Natural killer cell treated with Interleukin-12 subunit alpha and Interleukin-12 subunit beta and Interleukin-15 and Interleukin-18, amount 100 ng/mL, for 72 hours (primary cell): ENCODE measurements around the gene CYP19A1. TPM values are rescaled to one million over a fixed set of nuclear protein-coding genes. Genes with fewer than 3 reads are reported as not detected.

Experiments
- ATAC-seq, 2 donors: fragments of 150-1000 bp; cut with Tn5 transposase in 1 of 2; sonication (Bioruptor Pico), chemical (Tn5 transposase) in 1 of 2; 2 replicates each; pipeline ENCODE4 v1.10.0; 2021
- DNase-seq: peaks from one replicate; pipeline ENCODE4 v3.0.0; 2022; ENCODE audit warnings: low spot score
- H3K27ac Mint-ChIP-seq, 2 donors: 1 replicate in 1 of 2; 2 replicates in 1 of 2; pipeline ENCODE4 v1.8.0; 2022; ENCODE audit warnings: mixed read lengths in 2 of 2, mild to moderate bottlenecking in 1 of 2, moderate library complexity in 1 of 2
- H3K27me3 Mint-ChIP-seq, 2 donors: 1 replicate in 1 of 2; 2 replicates in 1 of 2; pipeline ENCODE4 v1.8.0; 2022; ENCODE audit warnings: mixed read lengths in 2 of 2
- H3K36me3 Mint-ChIP-seq: one replicate; pipeline ENCODE4 v1.8.0; 2022; ENCODE audit warnings: mixed read lengths
- H3K4me1 Mint-ChIP-seq, 2 donors: 1 replicate in 1 of 2; 2 replicates in 1 of 2; pipeline ENCODE4 v1.8.0; 2022; ENCODE audit warnings: low read depth in 2 of 2, mixed read lengths in 2 of 2, mild to moderate bottlenecking in 1 of 2
- H3K4me3 Mint-ChIP-seq: one replicate; pipeline ENCODE4 v1.8.0; 2022; ENCODE audit warnings: mixed read lengths
- H3K9me3 Mint-ChIP-seq: 2 replicates; pipeline ENCODE4 v1.8.0; 2022; ENCODE audit warnings: mixed read lengths
- total RNA-seq, 2 donors: library from RNA; stranded (reverse); gene quantifications; one replicate each; pipeline ENCODE4 v1.2.3, GENCODE V29; 2022

CYP19A1 gene
- total RNA-seq, 2 donors from 2014 or later: not detected

GRCh38 chr15:51369451-51369761 is 31.0 kb upstream of the CYP19A1 start:
- Mint-ChIP-seq H3K36me3 (no peaks in the 10 kb centered on the region), H3K4me3 (no peak overlapping the region), H3K9me3 (no peaks in the 10 kb centered on the region), H3K27me3 (peaks cover 6 to 7% of the 10 kb centered on the region in 2 donors), H3K27ac (no peak overlapping the region), H3K4me1 (no peaks in the 10 kb centered on the region)
- ATAC-seq (no peak), DNase-seq (no peak)

GRCh38 chr15:51368751-51369450 is 30.5 kb upstream of the CYP19A1 start:
- Mint-ChIP-seq H3K27me3 (peaks cover 6 to 7% of the 10 kb centered on the region in 2 donors), H3K36me3 (no peaks in the 10 kb centered on the region), H3K4me3 (no peak overlapping the region), H3K4me1 (no peaks in the 10 kb centered on the region), H3K9me3 (no peaks in the 10 kb centered on the region), H3K27ac (no peak overlapping the region)
- DNase-seq (no peak), ATAC-seq (no peak)

- Mint-ChIP-seq H3K27ac (no peak overlapping the region), H3K9me3 (no peaks in the 10 kb centered on the region), H3K36me3 (no peaks in the 10 kb centered on the region), H3K4me1 (no peaks in the 10 kb centered on the region), H3K27me3 (peaks cover 6 to 7% of the 10 kb centered on the region in 2 donors), H3K4me3 (no peak overlapping the region)
- no peak for ATAC-seq
- no peak for DNase-seq
These were observed 29.9 kb upstream of the CYP19A1 start for GRCh38 chr15:51368307-51368706.

- Mint-ChIP-seq H3K36me3 (no peaks in the 10 kb centered on the region), H3K4me1 (no peaks in the 10 kb centered on the region), H3K9me3 (no peaks in the 10 kb centered on the region), H3K27ac (no peak overlapping the region), H3K27me3 (peaks cover 6 to 7% of the 10 kb centered on the region in 2 donors), H3K4me3 (no peak overlapping the region)
- DNase-seq (no peak), ATAC-seq (no peak)
These were observed 29.1 kb upstream of the CYP19A1 start for GRCh38 chr15:51367322-51367976.

GRCh38 chr15:51366920-51367319 is 28.5 kb upstream of the CYP19A1 start:
- H3K36me3 Mint-ChIP-seq: no peaks in the 10 kb centered on the region
- ATAC-seq (no peak), DNase-seq (no peak)
- no peak overlapping the region for H3K4me3 Mint-ChIP-seq
- H3K9me3 Mint-ChIP-seq: no peaks in the 10 kb centered on the region
- H3K27me3 Mint-ChIP-seq: peaks cover 6 to 7% of the 10 kb centered on the region in 2 donors
- no peak overlapping the region for H3K27ac Mint-ChIP-seq
- H3K4me1 Mint-ChIP-seq: no peaks in the 10 kb centered on the region

GRCh38 chr15:51366071-51366470 is 27.7 kb upstream of the CYP19A1 start:
- Mint-ChIP-seq H3K9me3 (no peaks in the 10 kb centered on the region), H3K27me3 (peaks cover 6 to 7% of the 10 kb centered on the region in 2 donors)

GRCh38 chr15:51365417-51365816 is 27.0 kb upstream of the CYP19A1 start:
- Mint-ChIP-seq H3K4me3 (no peak overlapping the region), H3K27me3 (peaks cover 6 to 7% of the 10 kb centered on the region in 2 donors), H3K36me3 (no peaks in the 10 kb centered on the region), H3K4me1 (no peaks in the 10 kb centered on the region), H3K9me3 (no peaks in the 10 kb centered on the region), H3K27ac (no peak overlapping the region)
- ATAC-seq: no peak
- no peak for DNase-seq

More at GRCh38 chr15:51366071-51366470, 27.7 kb upstream of the CYP19A1 start:
- no peaks in the 10 kb centered on the region for H3K36me3 Mint-ChIP-seq
- H3K4me1 Mint-ChIP-seq: no peaks in the 10 kb centered on the region
- ATAC-seq (no peak), DNase-seq (no peak)
- no peak overlapping the region for H3K27ac Mint-ChIP-seq
- no peak overlapping the region for H3K4me3 Mint-ChIP-seq

GRCh38 chr15:51363383-51363782 is 25.0 kb upstream of the CYP19A1 start:
- no peaks in the 10 kb centered on the region for H3K4me1 Mint-ChIP-seq
- peaks cover 6 to 7% of the 10 kb centered on the region in 2 donors for H3K27me3 Mint-ChIP-seq
- DNase-seq (no peak), ATAC-seq (no peak)
- no peaks in the 10 kb centered on the region for H3K9me3 Mint-ChIP-seq
- no peaks in the 10 kb centered on the region for H3K36me3 Mint-ChIP-seq
- H3K4me3 Mint-ChIP-seq: no peak overlapping the region
- H3K27ac Mint-ChIP-seq: no peak overlapping the region

- Mint-ChIP-seq H3K27me3 (no peaks in the 10 kb centered on the region), H3K9me3 (no peaks in the 10 kb centered on the region), H3K4me3 (no peak overlapping the region), H3K36me3 (no peaks in the 10 kb centered on the region), H3K27ac (no peak overlapping the region), H3K4me1 (peaks cover 0 to 2% of the 10 kb centered on the region in 2 donors)
- ATAC-seq (no peak), DNase-seq (no peak)
These were observed 21.6 kb upstream of the CYP19A1 start for GRCh38 chr15:51359981-51360380.

- H3K9me3 Mint-ChIP-seq: peaks cover 4% of the 10 kb centered on the region
- DNase-seq: no peak
- peaks cover 13 to 19% of the 10 kb centered on the region in 2 donors for H3K27me3 Mint-ChIP-seq
- peaks cover 0 to 2% of the 10 kb centered on the region in 2 donors for H3K4me1 Mint-ChIP-seq
- ATAC-seq: no peak
- H3K36me3 Mint-ChIP-seq: no peaks in the 10 kb centered on the region
- H3K4me3 Mint-ChIP-seq: no peak overlapping the region
- no peak overlapping the region for H3K27ac Mint-ChIP-seq
These were observed 18.6 kb upstream of the CYP19A1 start for GRCh38 chr15:51356983-51357382.

GRCh38 chr15:51356147-51356546 is 17.8 kb upstream of the CYP19A1 start:
- no peak overlapping the region for H3K27ac Mint-ChIP-seq
- H3K36me3 Mint-ChIP-seq: no peaks in the 10 kb centered on the region
- peaks cover 19 to 23% of the 10 kb centered on the region in 2 donors for H3K27me3 Mint-ChIP-seq
- ATAC-seq (no peak), DNase-seq (no peak)
- no peak overlapping the region for H3K4me3 Mint-ChIP-seq
- peaks cover 0 to 2% of the 10 kb centered on the region in 2 donors for H3K4me1 Mint-ChIP-seq
- H3K9me3 Mint-ChIP-seq: peaks cover 4% of the 10 kb centered on the region

GRCh38 chr15:51355096-51355495 is 16.7 kb upstream of the CYP19A1 start:
- no peaks in the 10 kb centered on the region for H3K36me3 Mint-ChIP-seq
- H3K27me3 Mint-ChIP-seq: peaks cover 21 to 26% of the 10 kb centered on the region in 2 donors
- ATAC-seq (no peak), DNase-seq (no peak)
- no peak overlapping the region for H3K4me3 Mint-ChIP-seq
- no peak overlapping the region for H3K27ac Mint-ChIP-seq
- peaks cover 4% of the 10 kb centered on the region for H3K9me3 Mint-ChIP-seq
- H3K4me1 Mint-ChIP-seq: peaks cover 0 to 2% of the 10 kb centered on the region in 2 donors

- Mint-ChIP-seq H3K4me1 (peaks cover 0 to 2% of the 10 kb centered on the region in 2 donors), H3K36me3 (no peaks in the 10 kb centered on the region), H3K9me3 (peaks cover 4% of the 10 kb centered on the region), H3K27ac (no peak overlapping the region), H3K27me3 (peaks cover 21 to 26% of the 10 kb centered on the region in 2 donors), H3K4me3 (no peak overlapping the region)
- ATAC-seq (no peak), DNase-seq (no peak)
These were observed 15.6 kb upstream of the CYP19A1 start for GRCh38 chr15:51353976-51354375.

- Mint-ChIP-seq H3K27me3 (peaks cover 21 to 35% of the 10 kb centered on the region in 2 donors), H3K9me3 (peaks cover 4% of the 10 kb centered on the region)
These were observed 12.3 kb upstream of the CYP19A1 start for GRCh38 chr15:51350723-51351122.

More at GRCh38 chr15:51350723-51351122, 12.3 kb upstream of the CYP19A1 start:
- H3K27ac Mint-ChIP-seq: no peak overlapping the region
- H3K4me1 Mint-ChIP-seq: no peaks in the 10 kb centered on the region
- H3K36me3 Mint-ChIP-seq: no peaks in the 10 kb centered on the region
- DNase-seq: no peak
- no peak overlapping the region for H3K4me3 Mint-ChIP-seq
- ATAC-seq: no peak
